Fibroblast of villous mesenchyme (primary cell): Measurements from ENCODE around the gene ZNF593. TPM values are rescaled to one million over a fixed set of nuclear protein-coding genes. Genes with fewer than 3 reads are reported as not detected.

ENCODE experiments used
- DNase-seq: peaks from one replicate; pipeline ENCODE4 v3.0.0-alpha.2; 2010; ENCODE audit warnings: low read depth
- H3K4me3 ChIP-seq: 2 replicates; pipeline ENCODE4 v1.5.1; 2011; ENCODE audit warnings: low read depth, mild to moderate bottlenecking, low read length
- total RNA-seq: library from RNA; depleted of rRNA; stranded (reverse); fragments of >200 nt; gene quantifications from 2 replicates; pipeline ENCODE4 v1.2.3, GENCODE V29; 2012
- TF ChIP-seq, protein P1 (sequence below): IDR thresholded peaks from 2 replicates; pipeline ENCODE4 v1.5.1; 2012; ENCODE audit warnings: low read depth, mild to moderate bottlenecking, low read length; ENCODE audit not compliant: insufficient read depth

The ZNF593 gene
- total RNA-seq, 1 donor, result 20.3 TPM

DNA sequence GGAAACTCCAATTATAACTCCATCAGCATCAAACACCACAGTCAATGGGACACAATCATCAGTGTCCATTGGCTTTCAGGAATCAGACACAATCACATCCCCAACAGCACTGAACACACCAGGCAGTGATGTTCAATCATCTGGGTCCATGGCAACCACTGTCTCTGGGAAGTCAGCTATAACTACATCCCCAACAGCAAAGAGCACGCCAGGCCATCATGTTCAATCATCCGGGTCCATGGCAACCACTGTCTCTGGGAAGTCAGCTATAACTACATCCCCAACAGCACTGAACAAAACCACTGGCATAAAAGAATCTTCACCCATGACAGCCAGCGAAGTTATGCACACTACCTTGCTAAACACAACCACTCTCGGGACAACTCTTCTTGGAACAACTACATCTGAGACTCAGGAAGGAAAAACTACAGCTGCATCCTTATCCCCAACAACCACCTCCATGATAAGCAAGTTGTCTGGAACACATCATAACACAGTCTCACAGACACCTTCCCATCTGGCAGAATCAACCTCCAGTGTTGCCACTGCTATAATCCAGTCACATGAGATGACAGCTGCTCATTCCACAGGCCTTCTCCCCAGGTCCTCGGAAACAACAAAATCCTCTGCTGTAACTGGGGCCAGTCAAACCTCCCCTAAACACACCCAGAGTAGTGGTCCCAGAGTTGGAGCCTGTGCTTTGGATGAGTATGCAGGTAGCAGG, 40.6 kb downstream of the ZNF593 start:
- no peak overlapping the region for H3K4me3 ChIP-seq

DNA sequence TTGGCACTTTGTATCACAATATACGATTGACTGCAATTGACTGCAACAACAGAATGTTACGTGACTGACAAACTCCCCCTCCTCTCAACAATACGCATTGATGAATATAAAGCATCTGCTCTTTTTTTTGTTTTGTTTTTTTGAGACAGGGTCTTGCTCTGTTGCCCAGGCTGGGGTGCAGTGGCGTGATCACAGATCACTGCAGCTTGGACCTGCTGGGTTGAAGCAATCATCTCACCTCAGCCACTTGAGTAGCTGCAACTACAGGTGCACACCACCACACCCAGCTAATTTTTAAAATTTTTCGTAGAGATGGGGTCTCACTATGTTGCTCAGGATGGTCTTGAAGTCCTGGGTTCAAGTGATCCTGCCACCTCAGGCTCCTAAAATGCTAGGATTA, 43.0 kb downstream of the ZNF593 start:
- DNase-seq, result no peak
- H3K4me3 ChIP-seq, result no peak overlapping the region
- TF ChIP-seq, protein P1, sequence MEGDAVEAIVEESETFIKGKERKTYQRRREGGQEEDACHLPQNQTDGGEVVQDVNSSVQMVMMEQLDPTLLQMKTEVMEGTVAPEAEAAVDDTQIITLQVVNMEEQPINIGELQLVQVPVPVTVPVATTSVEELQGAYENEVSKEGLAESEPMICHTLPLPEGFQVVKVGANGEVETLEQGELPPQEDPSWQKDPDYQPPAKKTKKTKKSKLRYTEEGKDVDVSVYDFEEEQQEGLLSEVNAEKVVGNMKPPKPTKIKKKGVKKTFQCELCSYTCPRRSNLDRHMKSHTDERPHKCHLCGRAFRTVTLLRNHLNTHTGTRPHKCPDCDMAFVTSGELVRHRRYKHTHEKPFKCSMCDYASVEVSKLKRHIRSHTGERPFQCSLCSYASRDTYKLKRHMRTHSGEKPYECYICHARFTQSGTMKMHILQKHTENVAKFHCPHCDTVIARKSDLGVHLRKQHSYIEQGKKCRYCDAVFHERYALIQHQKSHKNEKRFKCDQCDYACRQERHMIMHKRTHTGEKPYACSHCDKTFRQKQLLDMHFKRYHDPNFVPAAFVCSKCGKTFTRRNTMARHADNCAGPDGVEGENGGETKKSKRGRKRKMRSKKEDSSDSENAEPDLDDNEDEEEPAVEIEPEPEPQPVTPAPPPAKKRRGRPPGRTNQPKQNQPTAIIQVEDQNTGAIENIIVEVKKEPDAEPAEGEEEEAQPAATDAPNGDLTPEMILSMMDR, result no peak

More for the DNA sequence above, 40.6 kb downstream of the ZNF593 start:
- TF ChIP-seq, protein P1, result no peak
- no peak for DNase-seq

DNA sequence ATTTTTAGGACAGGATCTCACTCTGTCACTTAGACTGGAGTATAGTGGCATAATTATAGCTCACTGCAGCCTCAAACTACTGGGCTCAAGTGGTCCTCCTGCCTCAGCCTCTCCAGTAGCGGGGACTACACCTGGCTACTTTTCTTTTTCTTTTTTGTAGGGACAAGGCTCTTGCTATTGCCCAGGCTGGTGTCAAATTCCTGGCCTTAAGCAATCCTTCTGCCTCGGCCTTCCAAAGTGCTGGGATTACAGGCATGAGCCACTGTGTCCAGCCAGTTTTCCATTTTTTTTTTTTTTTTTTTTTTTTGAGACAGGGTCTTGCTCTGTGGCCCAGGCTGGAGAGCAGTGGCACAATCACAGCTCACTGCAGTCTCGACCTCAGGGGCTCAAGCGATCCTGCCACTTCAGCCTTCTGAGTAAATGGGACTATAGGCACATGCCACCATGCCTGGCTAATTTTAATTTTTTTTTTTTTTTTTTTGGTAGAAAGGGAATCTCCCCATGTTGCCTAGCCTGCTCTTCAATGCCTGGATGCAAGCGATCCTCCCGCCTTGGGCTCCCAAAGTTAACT, 43.7 kb downstream of the ZNF593 start:
- no peak for DNase-seq
- TF ChIP-seq, protein P1, result no peak
- H3K4me3 ChIP-seq, result no peak overlapping the region

DNA sequence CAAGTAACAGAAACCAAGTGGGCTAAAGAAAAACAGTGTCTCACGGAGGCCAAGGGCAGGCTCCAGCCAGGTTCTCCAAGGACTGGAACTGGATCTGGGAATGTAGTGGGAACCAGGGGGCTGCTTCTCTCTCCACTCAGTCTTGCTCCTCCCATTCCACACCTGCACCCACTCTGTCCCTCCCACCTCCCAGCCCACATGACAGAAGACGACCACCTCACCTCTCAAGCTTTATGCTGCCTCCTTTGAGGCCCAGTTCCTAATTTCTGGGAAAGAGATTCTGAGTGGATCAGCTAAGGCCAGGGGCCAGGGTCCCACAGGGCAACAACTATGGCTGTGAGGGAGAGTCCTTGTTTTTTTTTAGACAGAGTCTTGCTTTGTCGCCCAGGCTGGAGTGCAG, 45.5 kb downstream of the ZNF593 start:
- TF ChIP-seq, protein P1, result no peak
- no peak for DNase-seq
- H3K4me3 ChIP-seq, result no peak overlapping the region

DNA sequence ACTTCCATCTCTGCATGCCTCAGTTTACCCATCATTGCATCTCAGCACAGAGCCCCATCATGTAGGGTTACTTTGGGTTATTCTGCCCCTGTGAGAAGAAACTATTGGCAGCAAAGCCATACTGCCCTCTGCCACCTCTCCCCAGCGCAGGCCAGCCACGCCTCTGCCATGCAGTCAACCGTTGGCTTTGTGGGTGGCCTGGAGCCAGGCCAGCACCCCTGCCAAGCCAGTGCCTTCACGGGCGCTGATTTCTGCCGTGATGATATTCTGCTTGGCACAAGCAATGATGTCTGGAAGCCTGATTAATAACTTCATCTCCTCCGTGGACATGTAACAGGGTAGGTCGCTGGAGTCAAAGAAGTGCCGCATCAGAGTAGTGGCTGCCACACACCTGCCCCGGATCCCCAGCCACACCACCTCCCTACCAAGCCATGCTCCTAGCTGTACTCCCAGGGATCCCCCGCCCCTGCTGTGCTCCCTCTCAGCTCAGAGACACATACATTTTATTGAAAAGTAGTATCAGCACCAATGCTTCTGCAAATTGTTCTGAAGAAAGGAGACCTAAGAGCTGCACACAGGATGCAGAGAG, 49.3 kb downstream of the ZNF593 start:
- no peak overlapping the region for H3K4me3 ChIP-seq
- no peak for DNase-seq
- TF ChIP-seq, protein P1, result no peak

Other genes with a start within 250 kb of the ZNF593 start
- 7.7 and 11.2 TPM in 2 replicates for gene PAFAH2, start 171.8 kb upstream of the ZNF593 start, total RNA-seq
- gene EXTL1, start 148.1 kb upstream of the ZNF593 start, total RNA-seq, result 3.9 and 6.0 TPM in 2 replicates
- not detected in 2 replicates for gene SLC30A2, start 123.8 kb upstream of the ZNF593 start, total RNA-seq
- gene TRIM63, start 102.3 kb upstream of the ZNF593 start, total RNA-seq, result not detected in 2 replicates
- gene PDIK1L, start 58.1 kb upstream of the ZNF593 start, total RNA-seq, result 2.6 and 4.8 TPM in 2 replicates
- gene FAM110D, start 10.8 kb upstream of the ZNF593 start, total RNA-seq, result under 0.01 TPM in 1 of 2 replicates, not detected in the other
- gene C1orf232, start 945 bp upstream of the ZNF593 start, total RNA-seq, result not detected in 2 replicates
- 0.32 TPM in 1 of 2 replicates, not detected in the other for gene ZNF593OS, start 1.9 kb downstream of the ZNF593 start, total RNA-seq
- gene CNKSR1, start 7.6 kb downstream of the ZNF593 start, total RNA-seq, result 0.32 TPM in 1 of 2 replicates, not detected in the other
- not detected in 2 replicates for gene CATSPER4, start 20.7 kb downstream of the ZNF593 start, total RNA-seq
- 9.3 and 13.0 TPM in 2 replicates for gene CEP85, start 64.3 kb downstream of the ZNF593 start, total RNA-seq
- 18.1 and 26.4 TPM in 2 replicates for gene SH3BGRL3, start 110.2 kb downstream of the ZNF593 start, total RNA-seq
- gene UBXN11, start 136.7 kb downstream of the ZNF593 start, total RNA-seq, result 2.9 and 5.6 TPM in 2 replicates
- not detected in 2 replicates for gene CD52, start 148.1 kb downstream of the ZNF593 start, total RNA-seq
- not detected in 2 replicates for gene CRYBG2, start 184.2 kb downstream of the ZNF593 start, total RNA-seq
- gene ZNF683, start 202.8 kb downstream of the ZNF593 start, total RNA-seq, result not detected in 2 replicates
- not detected in 2 replicates for gene LIN28A, start 240.9 kb downstream of the ZNF593 start, total RNA-seq